NCI-H187 treated with DMSO at 0.1 percent for 48 hours (cell line): Measurements from ENCODE around the gene TNPO2.
A peak's percentile ranks its signal among the peaks of the same experiment; 100 is the strongest.
"Not testable (repeated sequence)": the region's sequence is repeated elsewhere in the genome, so short reads cannot be mapped to it uniquely, and the experiment has no call there.

ENCODE experiments used
- DNase-seq: peaks from one replicate; lab custom pipeline; 2025; lab: John Stamatoyannopoulos, UW

TNPO2 gene

DNA sequence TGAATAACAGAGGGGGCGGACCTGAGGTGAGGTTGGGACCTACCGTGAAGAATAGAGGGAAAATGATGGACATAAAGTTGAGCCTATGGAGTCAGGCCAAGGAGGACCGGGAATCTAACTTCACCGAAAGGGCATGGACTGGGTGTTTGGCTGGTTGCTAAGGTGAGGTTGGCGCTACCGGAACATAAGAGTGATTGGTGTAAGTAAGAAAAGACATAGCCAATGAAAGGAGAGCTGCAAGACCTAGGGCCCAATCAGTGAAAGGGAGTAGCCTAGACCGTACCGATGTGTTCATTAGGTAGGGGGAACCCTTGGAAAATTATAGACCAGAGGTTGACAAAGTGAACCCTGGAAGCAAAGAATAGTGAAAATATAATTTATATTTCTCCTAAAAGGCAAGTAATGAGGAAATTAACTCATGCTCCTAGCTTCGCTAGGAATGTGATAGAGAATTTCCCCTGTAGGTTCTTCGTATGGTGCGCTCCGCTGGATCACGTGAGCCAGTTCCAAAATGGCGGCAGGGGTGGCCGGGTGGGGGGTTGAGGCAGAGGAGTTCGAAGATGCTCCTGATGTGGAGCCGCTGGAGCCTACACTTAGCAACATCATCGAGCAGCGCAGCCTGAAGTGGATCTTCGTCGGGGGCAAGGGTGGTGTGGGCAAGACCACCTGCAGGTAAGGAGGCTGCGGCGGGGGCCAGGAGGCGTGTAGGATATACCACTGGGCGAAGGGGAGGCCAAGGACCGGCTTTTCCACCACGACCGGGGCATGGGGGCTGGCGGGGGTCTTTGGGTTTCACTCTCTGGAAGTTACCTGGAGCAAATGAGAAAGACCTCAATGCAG lies 13.5 kb upstream of the TNPO2 start, which contains the start of gene GET3:
TSS of gene GET3 (plus strand) at position 503 of the 840 bp plus-strand sequence. CDS start at position 512, 9 bp downstream.
- peak; percentile 96 for DNase-seq

DNA sequence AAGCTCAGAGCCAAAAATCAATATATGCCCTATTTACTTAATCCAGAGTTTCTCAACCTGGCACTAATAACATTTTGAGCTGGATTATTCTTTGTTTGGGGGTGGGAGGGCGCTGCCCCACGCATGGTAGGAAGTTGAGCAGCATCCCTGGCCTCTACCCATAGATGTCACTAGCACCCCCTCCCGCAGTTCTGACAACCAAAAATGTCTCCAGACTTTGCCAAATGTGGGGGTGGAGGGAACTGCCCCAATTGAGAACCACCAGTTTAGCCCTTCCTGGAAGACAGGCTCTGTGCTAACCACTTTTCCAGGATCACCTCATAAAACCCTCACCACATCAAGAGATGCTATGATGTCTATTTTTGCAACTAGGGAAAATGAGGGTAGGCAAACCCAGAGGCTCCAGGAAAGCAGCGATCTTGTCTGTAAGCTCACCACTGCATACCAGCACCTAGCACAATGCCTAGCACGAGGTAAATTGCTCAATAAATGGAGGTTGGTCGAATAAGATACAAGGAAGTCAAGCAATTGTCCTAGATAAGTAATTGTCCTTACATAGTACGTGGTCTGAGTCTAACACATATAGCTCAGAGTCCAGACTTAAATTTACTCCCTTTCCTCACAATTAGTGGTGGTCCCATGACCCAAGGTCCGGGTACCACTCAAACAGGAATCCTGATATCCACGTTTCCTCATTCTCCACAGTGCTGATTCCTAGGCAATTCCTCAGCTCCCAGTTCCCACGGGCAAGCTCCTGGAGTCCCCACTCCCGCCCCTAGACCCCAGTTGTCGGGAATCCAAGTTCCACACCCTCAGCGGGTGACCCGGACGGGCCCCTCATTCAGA lies 9.9 kb upstream of the TNPO2 start:
- no peak for DNase-seq

DNA sequence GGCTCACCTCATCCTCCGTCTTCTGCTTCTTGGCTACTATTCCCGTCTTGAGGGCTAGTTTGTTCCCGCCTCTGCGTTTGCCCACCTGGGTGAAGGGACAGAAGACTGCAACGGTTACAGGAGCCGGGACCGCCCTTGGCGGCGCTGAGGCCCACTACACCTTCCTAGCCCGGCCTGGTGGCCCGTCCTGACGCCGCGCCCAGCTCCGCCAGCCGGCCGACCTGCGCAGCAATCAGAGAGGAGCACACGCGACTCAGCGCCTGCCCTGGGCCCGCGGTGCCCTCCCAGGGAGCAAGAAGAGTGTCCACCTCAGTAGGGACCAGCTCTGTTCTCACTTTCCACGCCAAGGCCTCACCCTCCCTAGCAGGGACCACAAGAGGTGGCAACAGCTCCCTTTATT lies 7.6 kb upstream of the TNPO2 start:
- no peak for DNase-seq

DNA sequence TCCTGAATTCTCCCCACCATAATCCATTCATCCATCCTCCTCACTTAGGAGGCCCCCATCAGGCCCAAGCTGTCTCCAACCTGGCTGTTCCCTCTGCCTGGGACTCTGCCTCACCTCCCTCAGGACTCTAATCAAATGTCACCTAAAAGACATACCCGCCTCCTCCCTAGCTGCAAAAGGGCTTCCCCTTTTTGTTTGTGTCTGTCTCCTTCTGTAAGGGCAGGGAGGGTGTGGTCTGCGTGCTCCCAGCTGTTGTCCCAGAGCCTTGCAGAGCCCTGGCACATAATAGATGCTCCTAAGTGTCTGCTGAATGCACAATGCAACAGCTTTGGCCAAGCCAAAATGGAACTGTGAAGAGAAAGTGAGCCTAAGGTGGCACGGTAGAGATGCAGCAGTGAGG lies 6.3 kb upstream of the TNPO2 start:
- no peak for DNase-seq

DNA sequence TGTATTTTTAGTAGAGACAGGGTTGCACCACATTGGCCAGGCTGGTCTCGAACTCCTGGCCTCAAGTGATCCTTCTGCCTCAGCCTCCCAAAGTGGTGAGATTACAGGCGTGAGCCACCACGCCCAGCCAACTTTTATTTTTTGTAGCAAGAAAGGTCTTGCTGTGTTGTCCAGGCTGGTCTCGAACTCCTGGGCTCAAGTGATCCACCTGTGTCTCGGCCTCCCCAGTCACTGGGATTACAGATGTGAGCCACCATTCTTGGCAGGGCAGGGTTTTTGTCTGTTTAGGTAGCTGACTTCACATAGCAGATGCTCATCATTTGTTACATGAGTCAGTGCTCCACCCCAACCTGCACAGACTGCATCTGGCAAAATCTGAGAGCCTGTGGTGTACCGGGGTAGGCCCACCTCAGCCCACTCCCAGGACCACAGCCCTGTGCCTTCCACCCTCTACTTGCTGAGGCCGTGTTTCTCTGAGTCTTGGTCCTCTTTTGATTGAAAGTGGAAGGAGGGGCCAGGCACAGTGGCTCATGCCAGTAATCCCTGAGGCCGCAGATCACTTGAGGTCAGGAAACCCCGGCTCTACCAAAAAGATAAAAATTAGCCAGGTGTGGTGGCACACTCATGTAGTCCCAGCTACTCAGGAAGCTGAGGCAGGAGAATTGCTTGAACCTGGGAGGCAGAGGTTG lies 4.2 kb upstream of the TNPO2 start:
- DNase-seq, result no peak

DNA sequence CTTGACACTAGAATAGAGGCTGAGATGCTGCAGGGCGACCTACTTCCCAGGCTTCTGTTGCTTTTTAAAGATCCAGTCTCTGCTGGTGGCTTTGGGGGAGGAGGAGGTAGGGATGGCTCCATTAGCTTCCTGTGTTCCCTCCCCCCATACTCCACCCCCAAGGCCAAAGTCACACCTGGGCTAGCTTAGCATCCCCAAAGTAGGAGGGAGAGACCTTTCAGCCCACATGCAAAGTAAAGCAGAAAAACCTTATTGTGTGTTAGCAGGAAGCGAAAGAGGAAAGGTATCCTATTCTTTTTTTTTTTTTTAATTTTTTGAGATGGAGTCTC lies 3.2 kb upstream of the TNPO2 start:
- DNase-seq, result no peak

DNA sequence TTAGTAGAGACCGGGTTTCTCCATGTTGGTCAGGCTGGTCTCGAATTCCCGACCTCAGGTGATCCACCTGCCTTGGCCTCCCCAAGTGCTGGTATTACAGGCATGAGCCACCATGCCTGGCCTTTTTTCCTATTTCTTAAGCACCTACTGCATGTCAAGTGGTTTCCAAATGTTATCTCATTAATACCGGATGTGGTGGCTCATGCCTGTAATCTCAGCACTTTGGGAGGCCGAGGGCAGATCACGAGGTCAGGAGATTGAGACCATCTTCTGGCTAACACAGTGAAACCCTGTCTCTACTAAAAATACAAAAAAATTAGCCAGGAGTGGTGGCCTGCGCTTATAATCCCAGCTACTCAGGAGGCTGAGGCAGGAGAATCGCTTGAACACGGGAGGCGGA lies 1.9 kb upstream of the TNPO2 start:
- not testable (repeated sequence) for DNase-seq

DNA sequence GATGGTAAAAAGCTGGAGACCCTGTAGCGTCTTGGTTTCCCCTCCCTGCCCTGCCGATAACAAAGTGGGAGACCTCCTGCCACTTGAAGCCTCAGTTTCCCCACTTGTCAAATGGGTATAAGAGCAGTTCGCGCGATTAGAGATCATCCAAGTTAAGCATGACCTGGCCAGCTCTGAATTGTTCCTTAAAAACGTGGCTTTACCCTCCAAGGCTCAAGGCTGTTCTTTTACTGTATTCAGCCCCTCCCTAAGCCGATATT lies 421 bp downstream of the TNPO2 start:
- no peak for DNase-seq

DNA sequence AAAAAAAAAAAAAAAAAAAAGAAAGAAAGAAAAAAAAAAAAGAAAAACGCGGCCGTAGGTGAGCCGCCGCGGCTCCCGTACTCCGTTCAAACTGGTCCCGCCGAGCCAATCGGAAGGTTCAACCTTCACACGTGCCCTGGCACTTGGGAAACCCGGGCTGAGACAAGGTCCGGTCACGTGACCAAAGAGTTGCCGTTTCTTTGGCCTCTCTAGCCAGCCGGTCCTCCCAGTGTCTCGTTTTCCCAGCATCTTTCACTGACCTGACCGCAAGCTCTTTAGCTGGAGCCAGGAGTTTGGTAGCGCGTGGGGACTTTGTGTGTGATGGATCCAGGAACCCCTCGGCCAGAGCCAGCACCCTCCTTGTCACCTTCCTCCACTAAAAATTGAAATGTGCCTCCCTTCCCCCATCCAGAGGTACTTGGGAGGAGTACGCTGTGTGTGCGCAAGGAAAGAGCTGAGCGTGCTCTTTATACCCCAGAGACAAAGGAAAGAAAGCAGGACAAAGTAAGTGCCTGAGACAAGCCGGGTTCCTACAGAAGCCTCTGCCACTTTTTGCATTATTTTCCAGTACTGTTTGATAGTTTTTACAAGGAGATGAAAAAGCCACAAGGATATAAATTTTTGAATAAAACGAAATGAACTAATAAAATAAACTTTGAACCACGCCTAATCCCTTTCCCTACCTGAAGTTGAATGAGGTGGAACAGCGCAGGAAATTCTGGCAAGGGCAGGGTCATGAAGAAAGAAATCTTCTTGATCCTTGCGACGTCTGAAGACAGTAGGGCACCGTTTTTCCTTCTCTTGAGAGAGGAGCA lies 959 bp downstream of the TNPO2 start:
- peak; percentile 78 for DNase-seq

DNA sequence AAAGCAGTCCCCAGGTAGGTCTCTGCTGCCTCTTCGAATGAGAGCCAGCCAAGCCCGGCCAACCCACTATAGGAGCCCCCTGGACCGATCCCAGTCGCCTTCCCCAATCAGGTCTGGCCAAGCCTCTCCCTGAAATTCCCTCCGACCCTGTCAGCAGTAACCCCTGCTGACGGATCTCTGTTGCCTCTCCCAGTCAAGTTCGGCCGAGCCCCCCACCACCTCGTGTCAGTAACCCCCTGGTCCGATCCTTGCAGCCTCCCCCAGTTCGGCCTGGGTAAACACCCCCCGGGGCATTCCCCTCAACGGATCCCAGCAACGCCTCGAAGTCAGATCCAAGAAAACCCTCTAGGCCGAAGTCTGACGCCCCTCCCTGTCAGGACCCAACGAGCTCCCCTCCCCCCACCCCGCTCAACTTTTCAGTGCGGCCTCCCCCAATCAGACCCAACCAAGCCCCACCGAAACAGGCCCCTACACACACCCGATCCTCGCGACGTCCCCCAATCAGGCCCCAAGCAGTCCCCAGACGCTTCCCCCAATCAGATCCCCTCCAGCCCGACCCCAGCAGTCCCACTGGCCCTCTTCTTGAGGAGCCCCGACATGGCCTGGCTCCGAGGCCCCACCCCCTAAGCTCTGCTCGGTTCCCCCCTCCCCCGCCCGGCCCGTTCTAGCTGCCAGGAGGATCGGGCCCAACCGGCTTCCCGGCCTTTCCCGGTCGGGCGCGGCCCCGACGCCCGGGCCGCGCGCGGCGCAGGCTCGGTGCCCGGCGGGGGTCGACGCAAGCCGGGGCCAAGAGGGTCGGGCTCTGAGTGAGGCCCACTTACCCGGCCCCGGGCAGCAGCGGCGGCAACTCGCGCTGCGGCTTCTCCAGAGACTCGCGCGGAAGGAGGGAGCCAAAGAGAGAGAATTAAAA lies 1.8 kb downstream of the TNPO2 start:
- DNase-seq, result no peak

DNA sequence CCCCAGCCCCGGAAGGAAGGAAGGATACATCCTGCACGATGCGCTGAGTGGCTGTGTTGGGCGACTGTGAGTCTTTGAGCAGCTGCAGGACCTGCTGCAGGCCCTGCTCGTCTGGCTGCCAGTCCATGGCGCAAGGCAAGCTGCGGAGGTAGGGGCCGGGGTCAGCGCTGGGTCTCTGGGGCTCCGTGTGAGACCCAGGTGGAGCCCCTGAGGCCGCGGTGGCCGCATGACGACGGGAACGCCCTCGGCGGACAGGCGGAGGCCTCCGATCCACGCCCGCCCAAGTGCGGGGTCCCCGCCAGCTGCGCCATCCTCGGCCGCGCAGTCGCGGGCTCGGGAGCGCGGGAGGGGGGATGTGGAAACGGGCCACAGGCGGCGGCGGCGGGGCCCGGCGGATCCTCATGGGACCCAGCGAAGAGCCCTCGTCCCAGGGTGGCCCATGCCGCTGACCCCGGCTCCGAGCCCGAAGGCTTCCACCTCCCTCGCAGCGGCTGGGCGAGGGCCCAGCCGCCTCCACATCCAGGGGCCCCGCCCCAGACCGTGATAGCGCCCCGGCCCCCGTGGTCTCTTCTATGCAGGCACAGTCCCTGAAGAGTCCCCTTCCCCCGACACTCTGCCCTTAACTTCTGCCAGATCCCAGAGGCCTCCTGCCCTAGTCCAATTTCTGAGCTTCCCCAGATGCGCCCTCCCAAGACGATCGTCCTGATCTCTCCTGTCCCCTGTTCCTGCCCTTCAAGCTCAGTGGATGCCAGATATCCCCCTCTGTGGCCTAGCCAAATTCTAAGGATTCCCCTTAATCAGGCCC lies 2.7 kb downstream of the TNPO2 start:
- no peak for DNase-seq

DNA sequence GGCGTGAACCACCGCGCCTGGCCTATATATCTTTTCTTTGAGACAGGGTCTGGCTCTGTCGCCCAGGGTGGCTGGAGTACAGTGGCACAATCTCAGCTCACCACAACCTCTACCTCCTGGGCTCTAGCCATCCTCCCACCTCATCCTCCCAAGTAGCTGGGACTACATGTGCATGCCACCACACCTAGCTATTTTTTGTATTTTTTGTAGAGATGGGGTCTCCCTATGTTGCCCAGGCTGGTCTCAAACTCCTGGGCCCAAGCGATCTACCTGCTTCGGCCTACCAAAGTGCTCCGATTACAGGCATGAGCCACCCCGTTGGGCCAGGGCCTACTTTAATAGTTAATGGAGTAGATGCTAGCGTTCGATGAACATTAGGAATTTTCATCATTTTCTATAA lies 3.4 kb downstream of the TNPO2 start:
- no peak for DNase-seq

DNA sequence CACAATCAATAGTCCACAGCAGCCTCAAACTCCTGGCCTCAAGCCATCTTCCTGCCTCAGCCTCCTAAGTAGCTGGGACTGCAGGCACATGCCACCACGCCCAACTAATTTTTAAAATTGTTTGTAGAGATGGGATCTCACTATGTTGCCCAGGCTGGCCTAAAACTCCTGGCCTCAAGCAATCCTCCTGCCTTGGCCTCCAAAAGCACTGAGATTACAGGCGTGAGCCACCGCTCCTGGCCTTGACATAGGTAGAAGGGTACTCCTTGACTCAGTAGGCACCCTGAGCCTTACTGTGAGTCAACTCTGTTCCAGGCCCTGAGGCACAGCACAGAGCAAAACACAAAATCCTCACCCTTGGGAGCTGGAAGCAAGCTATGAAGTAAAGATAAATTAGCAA lies 7.8 kb downstream of the TNPO2 start:
- no peak for DNase-seq

DNA sequence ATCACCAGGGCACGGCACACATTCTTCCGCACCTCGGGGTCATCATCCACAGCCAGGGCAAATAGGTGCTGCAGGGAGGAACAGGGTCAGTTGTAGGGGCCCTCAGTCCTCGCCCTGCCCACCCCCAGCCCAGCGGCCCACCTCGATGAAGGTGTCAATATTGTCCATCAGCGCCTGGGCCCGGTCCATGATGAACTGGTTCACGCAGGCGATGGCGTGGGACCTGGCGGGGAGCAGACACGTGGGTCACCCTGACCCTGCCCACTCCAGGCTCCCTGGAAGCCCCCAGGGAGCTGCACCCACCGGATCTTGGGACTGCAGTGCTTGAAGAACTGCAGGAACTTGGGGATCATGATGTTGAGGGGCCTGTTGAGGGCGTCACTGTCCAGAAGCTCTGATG lies 8.6 kb downstream of the TNPO2 start:
- DNase-seq, result no peak

DNA sequence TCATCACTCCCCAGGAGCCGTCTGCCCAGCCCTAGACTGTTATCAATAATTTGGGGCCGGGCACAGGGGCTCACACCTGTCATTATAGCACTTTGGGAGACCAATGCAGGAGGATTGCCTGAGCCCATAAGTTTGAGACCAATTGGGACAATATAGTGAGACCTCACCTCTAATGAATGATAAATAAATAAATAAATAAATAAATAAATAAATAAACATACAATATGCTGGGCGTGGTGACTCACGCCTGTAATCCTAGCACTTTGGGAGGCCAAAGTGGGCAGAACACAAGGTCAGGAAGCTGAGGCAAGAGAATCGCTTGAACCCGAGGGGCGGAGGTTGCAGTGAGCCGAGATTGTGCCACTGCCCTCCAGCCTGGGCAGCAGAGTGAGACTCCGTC lies 10.4 kb downstream of the TNPO2 start:
- DNase-seq, result not testable (repeated sequence)

DNA sequence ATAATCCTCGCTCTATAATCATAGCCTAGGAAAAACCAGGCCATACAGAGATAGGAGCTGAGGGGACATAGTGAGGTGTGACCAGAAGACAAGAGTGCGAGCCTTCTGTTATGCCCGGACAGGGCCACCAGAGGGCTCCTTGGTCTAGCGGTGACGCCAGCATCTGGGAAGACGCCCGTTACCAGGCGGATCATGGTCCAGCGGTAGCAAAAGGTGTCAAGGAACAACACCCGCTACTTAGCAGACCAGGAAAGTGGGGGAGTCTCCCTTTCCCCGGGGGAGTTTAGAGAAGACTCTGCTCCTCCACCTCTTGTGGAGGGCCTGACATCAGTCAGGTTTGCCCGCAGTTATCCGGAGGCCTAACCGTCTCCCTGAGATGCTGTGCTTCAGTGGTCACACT lies 11.7 kb downstream of the TNPO2 start:
- not testable (repeated sequence) for DNase-seq

DNA sequence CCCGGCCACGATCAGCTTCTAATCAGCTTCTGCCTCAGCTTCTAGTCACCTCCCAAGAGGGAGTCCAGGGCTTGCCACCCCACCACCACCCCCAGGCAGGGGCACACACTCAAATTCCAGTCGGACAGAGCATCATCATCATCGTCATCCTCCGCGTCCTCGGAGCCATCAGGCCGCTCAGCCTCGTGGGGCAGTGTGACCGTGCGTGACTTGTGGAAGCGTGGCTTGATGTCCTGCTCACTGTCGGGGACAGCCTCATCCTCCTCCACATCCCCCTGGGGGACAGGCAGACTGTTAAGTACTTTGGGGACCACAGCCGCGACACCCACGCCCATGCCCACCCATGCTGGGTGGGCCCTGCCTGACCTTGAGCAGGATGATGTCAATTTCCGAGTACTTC lies 12.5 kb downstream of the TNPO2 start:
- no peak for DNase-seq

DNA sequence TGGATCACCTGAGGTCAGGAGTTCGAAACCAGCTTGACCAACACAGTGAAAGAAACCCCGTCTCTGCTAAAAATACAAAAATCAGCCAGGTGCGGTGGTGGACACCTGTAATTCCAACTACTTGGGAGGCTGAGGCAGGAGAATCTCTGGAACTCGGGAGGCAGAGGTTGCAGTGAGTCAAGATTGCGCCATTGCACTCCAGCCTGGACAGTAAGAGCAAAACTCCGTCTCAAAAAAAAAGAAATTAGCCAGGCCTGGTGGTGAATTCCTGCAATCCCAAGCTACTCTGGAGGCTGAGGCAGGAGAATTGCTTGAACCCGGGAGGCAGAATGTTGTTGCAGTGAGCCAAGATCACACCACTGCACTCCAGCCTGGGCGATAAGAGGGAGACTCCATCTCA lies 15.1 kb downstream of the TNPO2 start:
- DNase-seq, result no peak

DNA sequence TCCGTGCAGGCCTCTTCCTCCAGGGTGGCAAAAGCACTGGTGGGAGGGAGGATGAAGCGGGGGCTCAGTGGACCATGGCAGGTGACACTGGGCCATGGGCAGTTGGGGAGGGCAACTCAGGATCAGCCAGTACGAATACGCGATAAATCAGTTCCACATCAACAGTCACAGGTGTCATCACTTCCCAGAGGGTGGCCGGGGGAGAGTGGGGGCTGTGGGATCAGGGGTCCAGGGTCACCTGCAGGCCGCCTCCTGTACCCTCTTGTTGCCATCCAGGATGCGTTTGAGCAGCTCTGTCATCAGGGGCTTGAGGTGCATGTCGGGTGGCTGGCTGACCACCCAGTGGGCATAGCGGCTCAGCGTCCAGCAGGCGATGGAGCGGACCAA lies 17.4 kb downstream of the TNPO2 start:
- DNase-seq, result no peak

DNA sequence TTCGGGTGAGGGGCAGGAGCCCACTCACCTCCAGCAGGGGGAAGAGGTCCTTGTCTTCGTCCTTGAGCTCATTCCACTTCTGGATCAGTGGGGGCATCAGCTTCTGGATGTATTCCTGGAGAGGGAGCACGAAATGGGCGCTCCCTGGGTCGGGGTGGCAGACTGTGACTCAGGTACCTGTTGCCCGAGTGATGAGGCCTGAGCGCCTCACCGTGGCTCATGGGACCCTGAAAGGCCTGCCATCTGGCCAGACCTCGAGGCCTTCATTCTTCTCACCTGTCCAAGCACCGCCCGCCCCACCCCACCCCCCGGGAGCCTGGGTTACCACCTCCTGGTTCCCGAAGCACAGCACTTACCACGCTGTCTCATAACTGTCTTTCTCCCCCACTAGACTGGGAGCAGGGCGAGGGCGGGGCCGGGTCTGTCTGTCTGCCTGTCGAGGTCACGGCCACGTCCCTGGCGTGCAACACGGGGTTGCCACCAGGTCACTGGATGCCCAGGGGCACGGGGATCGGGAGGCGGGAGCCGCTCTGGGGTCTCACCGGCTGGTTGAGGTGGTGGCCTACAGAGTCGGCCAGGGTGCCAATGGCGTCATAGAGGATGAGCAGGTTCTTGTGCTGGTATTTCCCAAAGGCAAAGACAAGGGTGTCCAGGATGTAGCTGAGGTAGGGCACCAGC lies 17.9 kb downstream of the TNPO2 start:
- DNase-seq, result no peak
